ENCODE measurements around the gene TYW1. TPM values are rescaled to one million over a fixed set of nuclear protein-coding genes. Genes with fewer than 3 reads are reported as not detected.
"Not testable (repeated sequence)": the region's sequence is repeated elsewhere in the genome, so short reads cannot be mapped to it uniquely, and the experiment has no call there.

Gene TYW1
- total and polyA plus RNA-seq, 4 donors: 14.8 to 26.7 (median 18.3) TPM

DNA sequence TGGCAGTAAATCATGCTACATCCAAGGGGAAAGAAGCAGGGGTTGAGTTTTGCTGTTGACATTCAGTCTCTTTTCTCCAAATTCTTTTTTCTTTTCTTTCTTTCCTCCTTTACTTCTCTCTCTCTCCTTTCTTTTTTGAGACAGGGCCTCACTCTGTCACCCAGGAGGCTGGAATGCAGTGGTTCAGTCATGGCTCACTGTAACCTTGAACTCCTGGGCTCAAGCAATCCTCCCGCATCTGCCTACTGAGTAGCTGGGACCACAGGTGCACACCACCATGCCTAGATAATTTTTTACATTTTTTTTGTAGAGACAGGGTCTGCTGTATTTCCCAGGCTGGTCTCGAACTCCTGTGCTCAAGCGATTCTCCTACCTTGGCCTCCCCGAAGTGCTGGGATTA, 36.4 kb upstream of the TYW1 start:
- Histone ChIP-seq H3K4me1 (ENCODE audit: control insufficient read depth, insufficient read depth, low read length) (no peaks in the 10 kb centered on the region), H3K27ac (ENCODE audit: low read depth, low read length) (no peak overlapping the region), H3K9me3 (ENCODE audit: control insufficient read depth, insufficient read depth, low read length) (no peaks in the 10 kb centered on the region), H3K36me3 (ENCODE audit: control insufficient read depth, insufficient read depth, low read length) (peaks cover 36% of the 10 kb centered on the region), H3K4me3 (ENCODE audit: low read depth, low read length) (no peak overlapping the region), H3K27me3 (ENCODE audit: control insufficient read depth, insufficient read depth, low read length) (no peaks in the 10 kb centered on the region)
- DNase-seq (ENCODE audit: low read depth in 4 of 6, low spot score in 6 of 6): no peak
- WGBS (ENCODE audit: insufficient coverage): 95% methylated on average over 3 of the region's 4 CpGs

DNA sequence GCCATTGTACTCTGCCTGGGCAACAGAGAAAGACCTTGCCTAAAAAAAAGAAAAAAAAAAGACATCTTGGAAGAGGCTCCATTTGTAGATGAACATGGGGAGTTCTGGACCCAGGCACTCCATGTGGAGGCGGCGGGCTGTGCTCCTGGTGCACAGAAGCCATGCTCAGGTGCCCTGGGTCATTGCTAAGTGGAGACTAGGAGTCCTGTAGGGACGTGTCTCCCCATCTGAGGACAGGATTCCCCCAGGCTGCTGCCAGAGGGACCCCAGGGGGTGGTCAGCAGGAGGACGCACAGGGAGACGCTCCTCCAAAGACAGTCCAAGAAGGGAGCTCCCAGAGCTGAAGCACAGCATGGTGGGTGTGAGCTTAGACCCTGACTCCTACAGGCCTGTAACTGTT, 35.5 kb upstream of the TYW1 start:
- WGBS (ENCODE audit: insufficient coverage): 100% methylated on average over 5 of the region's 5 CpGs
- no peaks in the 10 kb centered on the region for H3K4me1 ChIP-seq (ENCODE audit: control insufficient read depth, insufficient read depth, low read length)
- no peak overlapping the region for H3K4me3 ChIP-seq (ENCODE audit: low read depth, low read length)
- no peak overlapping the region for H3K27ac ChIP-seq (ENCODE audit: low read depth, low read length)
- H3K9me3 ChIP-seq (ENCODE audit: control insufficient read depth, insufficient read depth, low read length): no peaks in the 10 kb centered on the region
- peaks cover 32% of the 10 kb centered on the region for H3K36me3 ChIP-seq (ENCODE audit: control insufficient read depth, insufficient read depth, low read length)
- no peaks in the 10 kb centered on the region for H3K27me3 ChIP-seq (ENCODE audit: control insufficient read depth, insufficient read depth, low read length)
- DNase-seq (ENCODE audit: low read depth in 4 of 6, low spot score in 6 of 6): no peak

DNA sequence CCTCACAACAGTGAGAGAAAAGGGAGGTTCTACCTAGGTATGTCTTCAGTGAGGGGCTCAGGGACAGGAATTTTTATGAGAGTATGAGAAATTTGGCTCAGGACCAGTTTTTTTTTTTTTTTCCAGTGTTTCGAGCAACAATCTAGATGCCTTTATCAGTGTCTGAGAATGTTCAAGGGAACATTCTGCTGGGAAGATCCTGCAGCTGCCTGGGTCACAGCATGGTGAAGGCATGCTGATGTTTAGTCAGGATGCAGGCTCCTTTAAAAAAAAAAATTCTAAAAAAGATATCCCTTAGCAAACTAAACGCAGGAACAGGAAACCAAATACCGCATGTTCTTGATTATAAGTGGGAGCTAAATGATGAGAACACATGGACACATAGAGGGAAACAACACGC, 32.2 kb upstream of the TYW1 start:
- H3K27ac ChIP-seq (ENCODE audit: low read depth, low read length): no peak overlapping the region
- 86% methylated on average over 2 of the region's 4 CpGs for WGBS (ENCODE audit: insufficient coverage)
- no peaks in the 10 kb centered on the region for H3K4me1 ChIP-seq (ENCODE audit: control insufficient read depth, insufficient read depth, low read length)
- H3K9me3 ChIP-seq (ENCODE audit: control insufficient read depth, insufficient read depth, low read length): no peaks in the 10 kb centered on the region
- H3K27me3 ChIP-seq (ENCODE audit: control insufficient read depth, insufficient read depth, low read length): no peaks in the 10 kb centered on the region
- H3K4me3 ChIP-seq (ENCODE audit: low read depth, low read length): no peak overlapping the region
- H3K36me3 ChIP-seq (ENCODE audit: control insufficient read depth, insufficient read depth, low read length): peaks cover 15% of the 10 kb centered on the region
- no peak for DNase-seq (ENCODE audit: low read depth in 4 of 6, low spot score in 6 of 6)

DNA sequence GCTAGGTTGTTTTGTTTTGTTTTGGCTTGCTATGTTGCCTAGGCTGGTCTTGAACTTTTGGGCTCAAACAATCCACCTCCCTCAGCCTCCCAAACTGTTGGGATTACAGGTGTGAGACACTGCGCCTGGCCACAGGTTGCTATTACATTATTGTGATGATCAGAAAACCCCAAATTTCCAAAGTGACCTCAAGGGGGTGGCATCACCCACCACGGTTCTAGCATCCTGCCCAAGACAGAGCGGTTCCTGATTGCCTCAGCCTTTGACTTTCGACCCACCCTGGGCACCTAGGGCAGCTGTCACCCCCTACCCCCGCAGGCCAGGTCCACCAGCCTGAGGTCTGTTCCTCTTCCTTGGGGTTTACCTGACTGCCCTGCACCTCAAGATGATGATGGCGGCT, 29.6 kb upstream of the TYW1 start:
- H3K4me1 ChIP-seq (ENCODE audit: control insufficient read depth, insufficient read depth, low read length): no peaks in the 10 kb centered on the region
- H3K9me3 ChIP-seq (ENCODE audit: control insufficient read depth, insufficient read depth, low read length): no peaks in the 10 kb centered on the region
- DNase-seq (ENCODE audit: low read depth in 4 of 6, low spot score in 6 of 6): no peak
- whole genome bisulfite sequencing (ENCODE audit: insufficient coverage): 88% methylated on average over 5 of the region's 6 CpGs
- H3K27ac ChIP-seq (ENCODE audit: low read depth, low read length): no peak overlapping the region
- no peaks in the 10 kb centered on the region for H3K36me3 ChIP-seq (ENCODE audit: control insufficient read depth, insufficient read depth, low read length)
- H3K27me3 ChIP-seq (ENCODE audit: control insufficient read depth, insufficient read depth, low read length): no peaks in the 10 kb centered on the region
- H3K4me3 ChIP-seq (ENCODE audit: low read depth, low read length): no peak overlapping the region

DNA sequence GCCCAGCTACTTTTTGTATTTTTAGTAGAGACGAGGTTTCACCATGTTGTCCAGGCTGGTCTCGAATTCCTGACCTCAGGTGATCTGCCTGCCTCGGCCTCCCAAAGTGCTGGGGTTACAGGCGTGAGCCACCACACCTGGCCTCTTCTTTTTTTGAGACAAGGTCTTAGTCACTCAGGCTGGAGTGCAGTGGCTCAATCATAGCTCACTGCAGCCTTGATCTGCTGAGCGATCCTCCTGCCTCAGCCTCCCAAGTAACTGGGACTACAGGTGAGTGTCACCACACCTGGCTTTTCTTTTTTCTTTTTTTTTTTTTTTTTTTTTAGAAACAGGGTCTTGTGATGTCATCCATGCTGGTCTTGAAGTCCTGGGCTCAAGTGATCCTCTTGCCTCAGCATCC, 27.6 kb upstream of the TYW1 start:
- H3K4me3 ChIP-seq (ENCODE audit: low read depth, low read length); H3K27ac ChIP-seq (ENCODE audit: low read depth, low read length); H3K9me3 ChIP-seq (ENCODE audit: control insufficient read depth, insufficient read depth, low read length); H3K4me1 ChIP-seq (ENCODE audit: control insufficient read depth, insufficient read depth, low read length); H3K27me3 ChIP-seq (ENCODE audit: control insufficient read depth, insufficient read depth, low read length); H3K36me3 ChIP-seq (ENCODE audit: control insufficient read depth, insufficient read depth, low read length); DNase-seq (ENCODE audit: low read depth in 4 of 6, low spot score in 6 of 6): not testable (repeated sequence)
- WGBS (ENCODE audit: insufficient coverage): 95% methylated on average over 4 of the region's 5 CpGs

DNA sequence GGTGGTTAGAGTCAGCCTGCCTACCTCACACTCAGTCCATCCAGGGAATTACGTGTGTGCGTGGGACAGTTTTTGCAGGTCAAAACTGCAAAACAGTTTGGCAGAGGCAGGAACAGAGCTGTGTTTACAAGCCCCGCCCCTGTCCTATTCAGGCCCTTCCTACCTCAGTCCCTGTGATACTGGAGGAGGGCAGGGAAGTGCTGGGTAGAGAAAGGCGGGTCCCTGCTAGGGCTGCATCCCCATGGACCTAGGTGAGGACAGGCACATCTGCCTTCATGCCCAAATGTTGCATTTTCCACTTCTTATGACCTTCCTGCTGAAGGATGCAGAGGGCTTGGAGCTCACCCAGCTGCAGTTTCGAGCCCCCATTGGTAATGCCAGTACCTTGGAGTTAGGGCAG, 26.3 kb upstream of the TYW1 start:
- 94% methylated on average over 3 of the region's 5 CpGs for WGBS (ENCODE audit: insufficient coverage)
- no peak for DNase-seq (ENCODE audit: low read depth in 4 of 6, low spot score in 6 of 6)
- Histone ChIP-seq H3K4me3 (ENCODE audit: low read depth, low read length) (no peak overlapping the region), H3K4me1 (ENCODE audit: control insufficient read depth, insufficient read depth, low read length) (no peaks in the 10 kb centered on the region), H3K27me3 (ENCODE audit: control insufficient read depth, insufficient read depth, low read length) (no peaks in the 10 kb centered on the region), H3K36me3 (ENCODE audit: control insufficient read depth, insufficient read depth, low read length) (no peaks in the 10 kb centered on the region), H3K9me3 (ENCODE audit: control insufficient read depth, insufficient read depth, low read length) (no peaks in the 10 kb centered on the region), H3K27ac (ENCODE audit: low read depth, low read length) (no peak overlapping the region)

DNA sequence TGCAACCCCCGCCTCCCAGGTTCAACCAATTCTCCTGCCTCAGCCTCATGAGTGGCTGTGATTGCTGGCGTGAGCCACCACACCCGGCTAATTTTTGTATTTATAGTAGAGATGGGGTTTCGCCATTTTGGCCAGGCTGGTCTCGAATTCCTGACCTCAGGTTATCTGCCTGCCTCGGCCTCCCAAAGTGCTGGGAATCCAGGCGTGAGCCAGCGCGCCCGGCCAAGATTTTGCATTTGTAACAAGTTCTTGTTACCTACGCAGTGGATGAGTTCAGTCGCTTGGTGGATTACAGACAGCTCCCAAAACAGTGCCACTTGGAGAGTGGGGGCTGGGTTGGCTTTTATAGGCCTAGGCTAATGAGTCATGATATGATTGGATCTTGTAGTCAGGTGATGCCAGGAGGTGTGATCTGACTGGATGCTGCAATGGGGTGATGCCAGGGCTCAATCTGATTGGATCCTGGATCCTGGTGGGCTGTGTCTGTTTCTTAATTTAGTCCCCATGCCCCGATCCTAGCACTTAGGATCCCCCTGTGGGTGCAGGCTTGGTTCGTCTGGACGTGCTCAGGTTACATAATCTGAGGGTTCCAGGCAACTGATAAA, 21.5 kb upstream of the TYW1 start:
- no peaks in the 10 kb centered on the region for H3K36me3 ChIP-seq (ENCODE audit: control insufficient read depth, insufficient read depth, low read length)
- no peak overlapping the region for H3K27ac ChIP-seq (ENCODE audit: low read depth, low read length)
- 83% methylated on average over 14 of the region's 15 CpGs for WGBS (ENCODE audit: insufficient coverage)
- no peaks in the 10 kb centered on the region for H3K4me1 ChIP-seq (ENCODE audit: control insufficient read depth, insufficient read depth, low read length)
- H3K4me3 ChIP-seq (ENCODE audit: low read depth, low read length): no peak overlapping the region
- no peaks in the 10 kb centered on the region for H3K9me3 ChIP-seq (ENCODE audit: control insufficient read depth, insufficient read depth, low read length)
- no peaks in the 10 kb centered on the region for H3K27me3 ChIP-seq (ENCODE audit: control insufficient read depth, insufficient read depth, low read length)
- DNase-seq (ENCODE audit: low read depth in 4 of 6, low spot score in 6 of 6): no peak

DNA sequence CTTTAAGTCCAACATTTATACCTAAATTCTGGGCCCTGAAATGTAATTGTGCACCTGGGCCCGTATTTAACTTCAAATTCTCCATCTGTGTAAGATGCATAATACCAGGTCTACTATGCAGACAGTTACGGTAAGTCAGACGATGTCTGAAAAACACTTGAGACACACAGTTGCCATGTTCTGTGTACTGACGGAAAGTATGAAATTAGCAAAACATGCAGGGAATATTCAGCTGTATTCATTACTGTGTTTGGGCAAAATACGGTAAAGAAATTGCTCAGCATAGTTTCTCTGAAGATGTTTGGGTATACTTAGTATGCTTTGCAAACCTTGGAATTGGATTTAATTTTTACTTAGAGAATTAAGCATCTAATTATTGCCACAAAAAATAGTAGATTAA, 18.3 kb upstream of the TYW1 start:
- not testable (repeated sequence) for H3K4me3 ChIP-seq (ENCODE audit: low read depth, low read length); DNase-seq (ENCODE audit: low read depth in 4 of 6, low spot score in 6 of 6); H3K9me3 ChIP-seq (ENCODE audit: control insufficient read depth, insufficient read depth, low read length); H3K4me1 ChIP-seq (ENCODE audit: control insufficient read depth, insufficient read depth, low read length); H3K27ac ChIP-seq (ENCODE audit: low read depth, low read length); H3K36me3 ChIP-seq (ENCODE audit: control insufficient read depth, insufficient read depth, low read length); H3K27me3 ChIP-seq (ENCODE audit: control insufficient read depth, insufficient read depth, low read length)
- WGBS (ENCODE audit: insufficient coverage): no CpG with 5 or more reads among the region's 5 CpGs

DNA sequence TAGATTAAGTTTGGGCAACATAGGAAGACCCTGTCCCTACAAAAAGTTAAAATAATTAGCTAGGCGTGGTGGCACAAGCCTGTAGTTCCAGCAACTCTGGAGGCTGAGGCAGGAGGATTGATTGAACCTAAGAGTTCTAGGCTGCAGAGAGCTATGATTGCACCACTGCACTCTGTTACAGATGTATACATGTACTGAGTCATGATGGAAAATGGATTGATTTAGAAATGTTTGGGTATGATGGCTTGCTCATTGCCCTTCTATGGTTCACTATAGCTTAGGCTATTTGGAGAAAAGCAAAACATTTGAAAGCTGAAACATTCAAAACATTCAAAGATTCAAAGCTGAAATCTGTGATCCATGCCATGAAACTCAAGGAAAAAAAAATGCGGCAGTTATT, 17.6 kb upstream of the TYW1 start:
- H3K4me1 ChIP-seq (ENCODE audit: control insufficient read depth, insufficient read depth, low read length): not testable (repeated sequence)

DNA sequence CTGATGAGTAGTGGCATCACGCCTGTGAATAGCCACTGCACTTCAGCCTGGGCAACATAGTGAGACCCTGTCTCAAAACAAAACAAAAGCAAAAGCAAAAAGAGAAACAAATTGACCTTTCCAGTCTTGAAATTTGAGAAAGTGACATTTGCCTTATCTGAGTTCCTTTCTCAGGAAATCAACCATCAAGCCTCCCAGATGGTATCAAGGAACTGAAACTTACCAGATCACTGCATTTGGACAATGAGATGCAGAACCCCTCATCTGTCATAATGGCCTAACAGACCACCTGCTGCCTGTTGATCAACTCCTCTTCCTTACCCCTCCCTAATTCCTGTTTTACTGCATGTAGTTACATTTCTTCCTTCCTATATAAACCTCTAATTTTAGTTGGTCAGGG, 16.3 kb upstream of the TYW1 start:
- H3K27ac ChIP-seq (ENCODE audit: low read depth, low read length); DNase-seq (ENCODE audit: low read depth in 4 of 6, low spot score in 6 of 6); H3K9me3 ChIP-seq (ENCODE audit: control insufficient read depth, insufficient read depth, low read length); H3K36me3 ChIP-seq (ENCODE audit: control insufficient read depth, insufficient read depth, low read length); H3K27me3 ChIP-seq (ENCODE audit: control insufficient read depth, insufficient read depth, low read length); H3K4me3 ChIP-seq (ENCODE audit: low read depth, low read length); H3K4me1 ChIP-seq (ENCODE audit: control insufficient read depth, insufficient read depth, low read length): not testable (repeated sequence)
- WGBS (ENCODE audit: insufficient coverage): no CpG with 5 or more reads among the region's 1 CpG

More for the DNA sequence above, 17.6 kb upstream of the TYW1 start:
- not testable (repeated sequence) for H3K27me3 ChIP-seq (ENCODE audit: control insufficient read depth, insufficient read depth, low read length); H3K9me3 ChIP-seq (ENCODE audit: control insufficient read depth, insufficient read depth, low read length); H3K36me3 ChIP-seq (ENCODE audit: control insufficient read depth, insufficient read depth, low read length); H3K27ac ChIP-seq (ENCODE audit: low read depth, low read length); H3K4me3 ChIP-seq (ENCODE audit: low read depth, low read length); DNase-seq (ENCODE audit: low read depth in 4 of 6, low spot score in 6 of 6)
- WGBS (ENCODE audit: insufficient coverage): 100% methylated on average over 1 of the region's 2 CpGs
